ENCODE results near the gene MTERF4. TPM values are rescaled to one million over a fixed set of nuclear protein-coding genes. Genes with fewer than 3 reads are reported as not detected.
"Not testable (repeated sequence)": the region's sequence is repeated elsewhere in the genome, so short reads cannot be mapped to it uniquely, and the experiment has no call there.

MTERF4 gene
- total and polyA plus RNA-seq, 2 of the 13 experiments (the other 11 are each of a cell fraction or from before 2014, with no cell fraction given), result 50.5 to 59.8 TPM

- TF ChIP-seq ZFP1 (CRISPR knock-in tag; IDR thresholded peaks at IDR 0.05), result peak; percentile 81; the same call in 1 of the 2 replicates
- TF ChIP-seq NFYB (CRISPR knock-in tag; IDR thresholded peaks at IDR 0.05), result 0 out of 2 replicates have a peak, but pooled peaks have one; percentile 9
- TF ChIP-seq ZNF567 (CRISPR knock-in tag; IDR thresholded peaks at IDR 0.05; ENCODE audit: borderline replicate concordance), result 0 out of 2 replicates have a peak, but pooled peaks have one; percentile 49
- peak; percentile 81 for TF ChIP-seq HNF4A (CRISPR knock-in tag; IDR thresholded peaks at IDR 0.05)
- peak; percentile 65; the same call in 1 of the 2 replicates for TF ChIP-seq HNF1B (CRISPR knock-in tag; IDR thresholded peaks at IDR 0.05)
- TF ChIP-seq MED1 (CRISPR knock-in tag; IDR thresholded peaks at IDR 0.05), result peak; percentile 78
- 0 out of 2 replicates have a peak, but pooled peaks have one; percentile 24 for TF ChIP-seq ZNF782 (CRISPR knock-in tag; IDR thresholded peaks at IDR 0.05; ENCODE audit: borderline replicate concordance)
- TF ChIP-seq KAT7 (CRISPR knock-in tag; IDR thresholded peaks at IDR 0.05; ENCODE audit: borderline replicate concordance), result 0 out of 2 replicates have a peak, but pooled peaks have one; percentile 66
- TF ChIP-seq FOXA3 (CRISPR knock-in tag; IDR thresholded peaks at IDR 0.05), result peak; percentile 100
- TF ChIP-seq CREM (IDR thresholded peaks at IDR 0.05), result peak; percentile 85
- not testable (repeated sequence) for TF ChIP-seq CREM (CRISPR knock-in tag; IDR thresholded peaks at IDR 0.05)
- peak; percentile 41; the same call in 1 of the 2 replicates for TF ChIP-seq PRDM10 (CRISPR knock-in tag; IDR thresholded peaks at IDR 0.05; ENCODE audit: low read depth)
- peak; percentile 63; the same call in 1 of the 2 replicates for TF ChIP-seq TCF7 (IDR thresholded peaks at IDR 0.05; ENCODE audit: low read depth)
- peak; percentile 93 for TF ChIP-seq GATAD2A (CRISPR knock-in tag; IDR thresholded peaks at IDR 0.05)
- TF ChIP-seq REPIN1 (CRISPR knock-in tag; IDR thresholded peaks at IDR 0.05; ENCODE audit: borderline replicate concordance, low read depth), result peak; percentile 90; the same call in 1 of the 2 replicates
- TF ChIP-seq, protein P1, sequence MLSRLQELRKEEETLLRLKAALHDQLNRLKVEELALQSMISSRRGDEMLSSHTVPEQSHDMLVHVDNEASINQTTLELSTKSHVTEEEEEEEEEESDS (CRISPR knock-in tag; IDR thresholded peaks at IDR 0.05; ENCODE audit: borderline replicate concordance), result 0 out of 2 replicates have a peak, but pooled peaks have one; percentile 37
- peak; percentile 37; the same call in 1 of the 2 replicates for TF ChIP-seq SIX4 (CRISPR knock-in tag; IDR thresholded peaks at IDR 0.05)
- TF ChIP-seq ZFP90 (CRISPR knock-in tag; IDR thresholded peaks at IDR 0.05; ENCODE audit: borderline replicate concordance), result 0 out of 2 replicates have a peak, but pooled peaks have one; percentile 53
- peak; percentile 96; the same call in 1 of the 2 replicates for TF ChIP-seq AHDC1 (CRISPR knock-in tag; IDR thresholded peaks at IDR 0.05; ENCODE audit: borderline replicate concordance)
Measured at GRCh38 chr2:241093133-241093781, 8.8 kb downstream of the MTERF4 start (continued).
